Stomach (tissue), 9 donors: Measurements from ENCODE around the gene IPO13. TPM values are rescaled to one million over a fixed set of nuclear protein-coding genes. Genes with fewer than 3 reads are reported as not detected.

ENCODE experiments used
- DNase-seq, 2 donors: peaks; one replicate each; pipeline versions ENCODE4 v3.0.0 to v3.0.0-alpha.2; 2013 to 2019
- H3K27ac ChIP-seq, 5 donors: fragments of 200-600 bp in 4 of 5; sonication (generic) in 4 of 5; one replicate each; pipeline ENCODE4 v1.5.1; 2013 to 2019; ENCODE audit warnings: mild to moderate bottlenecking in 1 of 5, moderate library complexity in 1 of 5
- H3K27me3 ChIP-seq, 3 donors: fragments of 200-600 bp; sonication (generic); one replicate each; pipeline ENCODE4 v1.5.1; 2017 to 2019; ENCODE audit warnings: mixed run types in 1 of 3
- H3K36me3 ChIP-seq, 4 donors: fragments of 200-600 bp; sonication (generic); 1 replicate in 3 of 4; 2 replicates in 1 of 4; pipeline ENCODE4 v1.5.1; 2016 to 2019
- H3K4me1 ChIP-seq, 4 donors: fragments of 200-600 bp; sonication (generic); one replicate each; pipeline ENCODE4 v1.5.1; 2016 to 2019
- H3K4me3 ChIP-seq, 4 donors: fragments of 200-600 bp; sonication (generic) in 3 of 4; one replicate each; pipeline ENCODE4 v1.5.1; 2016 to 2019; ENCODE audit warnings: mild to moderate bottlenecking in 1 of 4
- H3K9me3 ChIP-seq, 4 donors: fragments of 200-600 bp; sonication (generic); one replicate each; pipeline ENCODE4 v1.5.1; 2016 to 2019
- CTCF ChIP-seq, 7 experiments: fragments of 450-650 bp in 4 of 7; fragments of 200-600 bp in 3 of 7; sonication (generic) in 3 of 7; IDR thresholded peaks; one replicate each; pipeline ENCODE4 v1.5.1; 2016 to 2019; ENCODE audit warnings: antibody characterized with exemption in 7 of 7, control low read depth in 2 of 7, mild to moderate bottlenecking in 1 of 7
- EP300 ChIP-seq: sonication (generic); formaldehyde crosslinking; IDR thresholded peaks from one replicate; pipeline ENCODE4 v1.6.1; 2017; ENCODE audit warnings: antibody characterized with exemption
- POLR2A ChIP-seq, 4 donors: fragments of 450-650 bp; IDR thresholded peaks; one replicate each; pipeline ENCODE4 v1.6.1; 2016; ENCODE audit warnings: antibody characterized with exemption in 4 of 4, control low read depth in 2 of 4, mild to moderate bottlenecking in 1 of 4, moderate library complexity in 1 of 4
- POLR2AphosphoS5 ChIP-seq, 3 donors: sonication (generic); formaldehyde crosslinking; IDR thresholded peaks; one replicate each; pipeline ENCODE4 v1.6.1; 2016; ENCODE audit warnings: antibody characterized with exemption in 3 of 3
- WGBS, 5 donors: extraction: QIAGEN DNeasy Blood & Tissue Kit in 3 of 5; methylation state at CpG; one replicate each; pipeline versions ENCODE4 v1.1.5 to v1.1.7; 2013 to 2018; 5-methylcytosine and 5-hydroxymethylcytosine counted together
- intact Hi-C: fragments of 100-400 bp; cut with DNase I; formaldehyde crosslinking; loops from one replicate; pipeline ENCODE4 v1.15.1; 2023; ENCODE audit warnings: low total_unique reads
- polyA plus RNA-seq, 3 donors: library from polyadenylated mRNA; stranded (reverse); fragments of 200-250 nt; gene quantifications; one replicate each; pipeline ENCODE4 v1.2.3, GENCODE V29; 2013
- total RNA-seq, 5 donors: library from RNA; depleted of rRNA; stranded (reverse); fragments of >200 nt; gene quantifications; one replicate each; pipeline versions ENCODE4 v1.1.0 to v1.2.3, GENCODE V29; 2014 to 2016
- donor health status: healthy with polysubstance abuse.
- donor health status: Bipolar disorder and iron deficiency.
- donor health status: healthy.

Gene IPO13
- total and polyA plus RNA-seq, 8 donors, result 6.2 to 54.5 (median 16.9) TPM

DNA sequence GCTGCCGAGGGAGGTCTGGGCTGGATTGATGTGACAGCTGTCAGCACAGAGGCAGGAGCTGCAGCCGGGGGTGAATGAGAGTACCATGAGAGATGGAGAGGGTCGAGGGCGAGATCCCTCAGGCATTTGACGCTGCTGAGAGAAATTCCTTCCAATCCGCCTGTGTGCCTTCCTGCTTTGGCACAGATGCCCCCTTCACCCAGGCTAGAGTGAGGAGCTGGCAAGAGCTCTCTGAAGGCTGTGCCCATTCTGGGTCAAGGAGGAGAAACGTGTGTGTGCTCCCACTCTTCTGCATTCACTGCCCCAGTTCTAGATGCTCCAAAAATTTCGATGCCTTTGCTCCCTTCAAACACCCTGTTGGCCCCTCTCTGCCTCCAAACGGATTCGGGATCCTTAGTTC lies 8.4 kb upstream of the IPO13 start:
- TF ChIP-seq EP300, result no peak
- TF ChIP-seq POLR2A (IDR thresholded peaks at IDR 0.05), result no peak
- no peak for TF ChIP-seq POLR2AphosphoS5 (IDR thresholded peaks at IDR 0.05)
- no peak for TF ChIP-seq CTCF (IDR thresholded peaks at IDR 0.05)
- peaks cover 0 to 21% (median 17%) of the 10 kb centered on the region in 3 donors for H3K27me3 ChIP-seq
- no peaks in the 10 kb centered on the region for H3K36me3 ChIP-seq
- no peak overlapping the region for H3K4me3 ChIP-seq
- H3K4me1 ChIP-seq, result peaks cover 23 to 39% (median 32%) of the 10 kb centered on the region in 4 donors
- WGBS, 5 donors, result 85 to 94% (median 88%) methylated on average over 10 of the region's 10 CpGs
- H3K27ac ChIP-seq, result no peak overlapping the region
- intact Hi-C loops, result no loop called here
- no peaks in the 10 kb centered on the region for H3K9me3 ChIP-seq
- no peak for DNase-seq

DNA sequence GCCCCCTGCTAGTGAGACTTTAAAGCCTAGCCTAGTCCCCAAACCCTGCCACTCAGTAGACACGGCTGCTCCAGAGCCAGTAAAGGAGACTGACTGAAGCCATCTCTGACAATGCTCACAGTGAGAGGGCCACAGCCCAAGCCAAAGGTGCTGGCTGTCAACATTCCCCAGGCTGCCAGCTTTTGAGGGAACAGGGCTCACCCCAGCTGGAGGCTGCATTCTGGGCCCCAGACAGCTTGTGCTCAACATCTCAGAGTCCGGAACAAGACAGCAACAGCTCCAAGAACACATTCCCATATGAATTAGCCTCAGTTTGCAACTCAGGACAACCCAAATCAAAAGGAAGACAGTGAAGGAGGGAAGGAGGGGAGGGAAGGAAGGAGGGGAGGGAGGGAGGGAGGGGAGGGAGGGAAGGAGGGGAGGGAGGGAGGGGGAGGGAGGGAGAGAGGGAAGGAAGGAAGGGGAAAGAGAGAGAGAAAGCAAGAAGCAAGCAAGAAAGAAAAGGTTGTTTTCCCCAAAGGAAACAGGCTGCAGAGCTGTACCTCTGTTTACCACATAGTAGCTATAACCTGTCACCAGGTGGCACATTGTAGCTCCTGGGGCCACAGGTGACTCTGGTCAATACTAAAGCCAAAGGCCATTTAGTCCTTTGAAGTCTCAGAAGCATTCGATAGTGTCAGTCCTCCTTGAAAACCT lies 7.7 kb upstream of the IPO13 start:
- TF ChIP-seq CTCF (IDR thresholded peaks at IDR 0.05), result no peak
- no peak for TF ChIP-seq POLR2AphosphoS5 (IDR thresholded peaks at IDR 0.05)
- no peak for TF ChIP-seq EP300
- TF ChIP-seq POLR2A (IDR thresholded peaks at IDR 0.05), result no peak
- intact Hi-C loops, result no loop called here

DNA sequence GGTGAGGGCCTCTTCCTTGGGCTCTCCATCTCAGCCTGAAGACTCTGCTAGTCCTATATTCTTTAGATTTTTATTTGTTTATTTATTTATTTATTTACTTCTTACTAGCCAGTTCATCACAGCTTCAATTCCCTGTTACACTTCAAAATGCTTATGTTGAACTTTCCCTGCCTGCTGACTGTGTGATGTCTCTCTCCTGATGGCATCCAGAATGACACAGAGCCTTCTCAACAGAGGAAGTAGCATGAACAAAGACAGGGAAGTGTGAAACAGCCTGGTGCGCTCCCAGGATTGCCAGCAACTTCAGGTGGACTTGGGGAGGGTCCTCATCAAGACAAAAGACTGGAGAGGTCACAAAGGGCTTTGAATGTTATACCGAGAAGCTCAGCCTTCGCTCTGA lies 4.3 kb upstream of the IPO13 start:
- WGBS, 5 donors, result 89 to 95% (median 93%) methylated on average over 3 of the region's 3 CpGs
- no peak overlapping the region for H3K4me3 ChIP-seq
- TF ChIP-seq POLR2A (IDR thresholded peaks at IDR 0.05) (no peak), POLR2AphosphoS5 (IDR thresholded peaks at IDR 0.05) (no peak), EP300 (no peak), CTCF (IDR thresholded peaks at IDR 0.05) (no peak)
- DNase-seq, result no peak
- intact Hi-C loops, result no loop called here
- peaks cover 16 to 28% (median 20%) of the 10 kb centered on the region in 4 donors for H3K4me1 ChIP-seq
- no peak overlapping the region for H3K27ac ChIP-seq
- no peaks in the 10 kb centered on the region for H3K36me3 ChIP-seq
- no peaks in the 10 kb centered on the region for H3K27me3 ChIP-seq
- H3K9me3 ChIP-seq, result no peaks in the 10 kb centered on the region

More for the DNA sequence above, 7.7 kb upstream of the IPO13 start:
- Histone ChIP-seq H3K27me3 (peaks cover 0 to 14% (median 10%) of the 10 kb centered on the region in 3 donors), H3K4me1 (peaks cover 17 to 34% (median 25%) of the 10 kb centered on the region in 4 donors), H3K4me3 (no peak overlapping the region), H3K9me3 (no peaks in the 10 kb centered on the region), H3K27ac (no peak overlapping the region), H3K36me3 (no peaks in the 10 kb centered on the region)
- WGBS, 5 donors, result 72 to 88% (median 76%) methylated on average over 3 of the region's 3 CpGs
- DNase-seq, result no peak

DNA sequence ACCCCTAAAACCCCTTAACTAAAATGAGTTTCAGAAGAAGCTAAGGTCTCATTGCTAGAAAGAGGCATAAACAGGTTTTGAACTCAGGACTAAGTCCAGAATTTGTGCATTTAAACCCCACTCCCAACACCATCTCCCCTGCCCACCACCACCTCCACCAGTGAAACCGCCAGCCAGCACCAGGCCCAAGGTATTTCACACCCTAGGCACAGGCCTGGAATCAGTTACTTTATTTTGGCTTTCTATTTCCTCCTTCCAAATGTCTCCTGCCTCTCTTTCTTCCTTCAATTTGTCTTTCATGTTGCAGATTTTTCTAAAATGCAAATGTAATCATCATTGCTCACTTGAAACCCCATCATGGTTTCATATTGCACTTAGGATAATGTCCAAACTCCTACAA lies 1.9 kb upstream of the IPO13 start:
- no peaks in the 10 kb centered on the region for H3K9me3 ChIP-seq
- TF ChIP-seq CTCF (IDR thresholded peaks at IDR 0.05) (no peak), EP300 (no peak), POLR2AphosphoS5 (IDR thresholded peaks at IDR 0.05) (no peak), POLR2A (IDR thresholded peaks at IDR 0.05) (no peak)
- WGBS, 5 donors, result 92 to 100% (median 100%) methylated on average over 1 of the region's 1 CpG
- H3K36me3 ChIP-seq, result peaks cover 5 to 8% (median 5%) of the 10 kb centered on the region in 4 donors
- H3K27me3 ChIP-seq, result no peaks in the 10 kb centered on the region
- no peak for DNase-seq
- H3K27ac ChIP-seq, result no peak overlapping the region
- peaks cover 32 to 52% (median 40%) of the 10 kb centered on the region in 4 donors for H3K4me1 ChIP-seq
- H3K4me3 ChIP-seq, result no peak overlapping the region
- intact Hi-C loops, result no loop called here
